Loucy (cell line): ENCODE measurements around the gene NOL7.

Experiments used
- H2AFZ ChIP-seq: fragments of 200-600 bp; sonication (generic); 2 replicates; pipeline ENCODE4 v1.6.0; 2016; ENCODE audit warnings: antibody characterized with exemption, mild to moderate bottlenecking, low read length, moderate library complexity
- H3F3A ChIP-seq: fragments of 200-600 bp; 2 replicates; pipeline ENCODE4 v1.6.0; 2016; ENCODE audit warnings: antibody characterized with exemption, low read depth, mild to moderate bottlenecking
- H3K27me3 ChIP-seq: fragments of 200-600 bp; sonication (generic); 2 replicates; pipeline ENCODE4 v1.6.1; 2014; ENCODE audit warnings: low read length, mild to moderate bottlenecking; ENCODE audit not compliant: insufficient read depth, poor library complexity, severe bottlenecking
- H3K36me3 ChIP-seq: fragments of 200-600 bp; sonication (generic); 2 replicates; pipeline ENCODE4 v1.6.1; 2016; ENCODE audit warnings: low read length; ENCODE audit not compliant: insufficient read depth
- H3K4me1 ChIP-seq: fragments of 200-600 bp; sonication (generic); 2 replicates; pipeline ENCODE4 v1.5.1; 2014; ENCODE audit warnings: low read length, mild to moderate bottlenecking; ENCODE audit not compliant: insufficient read depth, poor library complexity, severe bottlenecking
- H3K4me2 ChIP-seq: fragments of 200-600 bp; sonication (generic); 2 replicates; pipeline ENCODE4 v1.6.0; 2014; ENCODE audit warnings: antibody characterized with exemption, low read length, low read depth, mild to moderate bottlenecking; ENCODE audit not compliant: poor library complexity, severe bottlenecking
- H3K4me3 ChIP-seq: fragments of 200-600 bp; sonication (generic); 2 replicates; pipeline ENCODE4 v1.5.1; 2014; ENCODE audit warnings: low read length, mild to moderate bottlenecking, mixed read lengths; ENCODE audit not compliant: poor library complexity, severe bottlenecking
- H3K79me2 ChIP-seq: fragments of 200-600 bp; sonication (generic); 2 replicates; pipeline ENCODE4 v1.6.1; 2014; ENCODE audit warnings: low read length; ENCODE audit not compliant: insufficient read depth
- H3K9ac ChIP-seq: fragments of 200-600 bp; sonication (generic); 2 replicates; pipeline ENCODE4 v1.6.0; 2014; ENCODE audit warnings: mild to moderate bottlenecking, low read depth, low read length, moderate library complexity; ENCODE audit not compliant: poor library complexity, severe bottlenecking
- H3K9me2 ChIP-seq: fragments of 200-600 bp; sonication (generic); replicated peaks from 2 replicates; pipeline ENCODE4 v1.6.1; 2016; ENCODE audit warnings: low read depth, low read length, mixed read lengths
- H3K9me3 ChIP-seq: fragments of 200-600 bp; sonication (generic); 2 replicates; pipeline ENCODE4 v1.6.1; 2014; ENCODE audit warnings: mild to moderate bottlenecking, antibody characterized with exemption, low read length, low read depth; ENCODE audit not compliant: insufficient read depth
- H4K20me1 ChIP-seq: fragments of 200-600 bp; sonication (generic); 2 replicates; pipeline ENCODE4 v1.6.0; 2014; ENCODE audit warnings: antibody characterized with exemption, low read length, mild to moderate bottlenecking; ENCODE audit not compliant: insufficient read depth, poor library complexity, severe bottlenecking
- EZH2phosphoT487 ChIP-seq: fragments of 200-600 bp; IDR thresholded peaks from 2 replicates; pipeline ENCODE4 v1.6.1; 2018; ENCODE audit warnings: antibody characterized with exemption, mild to moderate bottlenecking, moderate library complexity, borderline replicate concordance
- TF ChIP-seq, protein P1 (sequence below): fragments of 200-600 bp; sonication (generic); conservative IDR thresholded peaks from 2 replicates; pipeline ENCODE4 v1.5.1; 2014; ENCODE audit warnings: mild to moderate bottlenecking, antibody characterized with exemption, low read length

Gene NOL7

GRCh38 chr6:13660893-13661292, 45.8 kb downstream of the NOL7 start:
- Histone ChIP-seq H4K20me1 (peaks cover 75% of the 10 kb centered on the region), H3K9me3 (no peaks in the 10 kb centered on the region), H3K4me2 (no peak overlapping the region)

GRCh38 chr6:13661647-13662046, 46.5 kb downstream of the NOL7 start:
- Histone ChIP-seq H3F3A (0 out of 2 replicates have a peak, but pooled peaks cover 2% of the 10 kb centered on the region), H3K27me3 (no peaks in the 10 kb centered on the region), H3K9me2 (no peaks in the 10 kb centered on the region), H3K79me2 (peaks cover 96% of the 10 kb centered on the region), H3K9me3 (no peaks in the 10 kb centered on the region), H3K4me1 (peaks cover 40% of the 10 kb centered on the region), H2AFZ (no peak overlapping the region), H3K4me3 (no peak overlapping the region), H3K9ac (no peak overlapping the region), H3K4me2 (no peak overlapping the region), H4K20me1 (peaks cover 81% of the 10 kb centered on the region), H3K36me3 (peaks cover 5% of the 10 kb centered on the region)
- TF ChIP-seq, protein P1, sequence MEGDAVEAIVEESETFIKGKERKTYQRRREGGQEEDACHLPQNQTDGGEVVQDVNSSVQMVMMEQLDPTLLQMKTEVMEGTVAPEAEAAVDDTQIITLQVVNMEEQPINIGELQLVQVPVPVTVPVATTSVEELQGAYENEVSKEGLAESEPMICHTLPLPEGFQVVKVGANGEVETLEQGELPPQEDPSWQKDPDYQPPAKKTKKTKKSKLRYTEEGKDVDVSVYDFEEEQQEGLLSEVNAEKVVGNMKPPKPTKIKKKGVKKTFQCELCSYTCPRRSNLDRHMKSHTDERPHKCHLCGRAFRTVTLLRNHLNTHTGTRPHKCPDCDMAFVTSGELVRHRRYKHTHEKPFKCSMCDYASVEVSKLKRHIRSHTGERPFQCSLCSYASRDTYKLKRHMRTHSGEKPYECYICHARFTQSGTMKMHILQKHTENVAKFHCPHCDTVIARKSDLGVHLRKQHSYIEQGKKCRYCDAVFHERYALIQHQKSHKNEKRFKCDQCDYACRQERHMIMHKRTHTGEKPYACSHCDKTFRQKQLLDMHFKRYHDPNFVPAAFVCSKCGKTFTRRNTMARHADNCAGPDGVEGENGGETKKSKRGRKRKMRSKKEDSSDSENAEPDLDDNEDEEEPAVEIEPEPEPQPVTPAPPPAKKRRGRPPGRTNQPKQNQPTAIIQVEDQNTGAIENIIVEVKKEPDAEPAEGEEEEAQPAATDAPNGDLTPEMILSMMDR = no peak
- TF ChIP-seq EZH2phosphoT487 = no peak

More at GRCh38 chr6:13660893-13661292, 45.8 kb downstream of the NOL7 start:
- no peaks in the 10 kb centered on the region for H3K9me2 ChIP-seq
- no peak overlapping the region for H3K4me3 ChIP-seq
- no peak overlapping the region for H2AFZ ChIP-seq
- TF ChIP-seq, protein P1 = no peak
- TF ChIP-seq EZH2phosphoT487 = no peak
- no peaks in the 10 kb centered on the region for H3K27me3 ChIP-seq
- peaks cover 95% of the 10 kb centered on the region for H3K79me2 ChIP-seq
- H3K9ac ChIP-seq = no peak overlapping the region
- no peaks in the 10 kb centered on the region for H3F3A ChIP-seq
- H3K4me1 ChIP-seq = peaks cover 33% of the 10 kb centered on the region
- peaks cover 10% of the 10 kb centered on the region for H3K36me3 ChIP-seq

- 0 out of 2 replicates have a peak, but pooled peaks cover 2% of the 10 kb centered on the region for H3F3A ChIP-seq
- peaks cover 50% of the 10 kb centered on the region for H3K4me1 ChIP-seq
- H3K4me2 ChIP-seq = peak overlapping the region; percentile 1
- no peak overlapping the region for H2AFZ ChIP-seq
- no peaks in the 10 kb centered on the region for H3K27me3 ChIP-seq
- no peaks in the 10 kb centered on the region for H3K9me3 ChIP-seq
- no peak overlapping the region for H3K4me3 ChIP-seq
- no peak for TF ChIP-seq EZH2phosphoT487
- TF ChIP-seq, protein P1 = no peak
- H3K9ac ChIP-seq = no peak overlapping the region
- H3K9me2 ChIP-seq = no peaks in the 10 kb centered on the region
- no peaks in the 10 kb centered on the region; the same call in 1 of the 2 replicates for H3K36me3 ChIP-seq
- peaks cover 96% of the 10 kb centered on the region for H3K79me2 ChIP-seq
- H4K20me1 ChIP-seq = peaks cover 88% of the 10 kb centered on the region
Observed at GRCh38 chr6:13662651-13663334, 47.7 kb downstream of the NOL7 start.
